ENCODE data around the gene SVBP.
A peak's percentile ranks its signal among the peaks of the same experiment; 100 is the strongest.
"Not testable (repeated sequence)": the region's sequence is repeated elsewhere in the genome, so short reads cannot be mapped to it uniquely, and the experiment has no call there.

The SVBP gene

GRCh38 chr1:42841010-42841409 is 23.8 kb upstream of the SVBP start:
- DNase-seq = no peak

DNA sequence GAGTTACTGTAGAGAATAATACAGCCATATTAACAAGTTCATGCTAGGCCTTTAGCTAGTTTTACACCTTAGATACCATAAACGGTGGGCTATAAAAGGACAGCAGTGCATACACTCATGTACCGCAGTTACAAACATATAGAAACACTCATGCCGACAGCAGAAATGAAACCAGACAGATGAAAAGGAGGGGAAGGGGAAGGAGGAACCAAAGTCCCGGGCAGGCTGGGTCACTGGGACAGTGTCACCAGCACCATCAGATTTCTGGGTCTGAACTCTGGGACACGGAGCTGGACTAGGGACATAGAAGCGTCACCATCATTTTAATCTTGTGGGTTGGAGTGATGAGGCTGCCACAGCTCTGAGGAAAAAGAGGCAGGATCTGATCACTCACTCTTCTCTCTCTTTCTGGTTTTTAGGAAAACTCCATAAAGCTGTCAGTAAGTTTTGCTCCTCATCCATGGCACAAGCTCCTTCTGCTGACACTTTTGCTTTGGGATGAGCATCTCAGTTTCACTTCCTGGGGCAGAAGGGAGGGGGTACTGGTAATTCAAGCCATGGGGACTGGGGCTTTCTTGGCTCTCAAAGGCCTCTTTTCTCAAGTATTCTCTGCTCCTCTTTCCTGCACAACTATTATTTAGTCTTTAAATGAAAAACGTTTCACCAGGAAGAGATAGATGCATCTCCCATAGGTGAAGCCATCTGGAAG is 21.4 kb upstream of the SVBP start:
- peak in 1 of 2 donors; percentile 31 for DNase-seq

DNA sequence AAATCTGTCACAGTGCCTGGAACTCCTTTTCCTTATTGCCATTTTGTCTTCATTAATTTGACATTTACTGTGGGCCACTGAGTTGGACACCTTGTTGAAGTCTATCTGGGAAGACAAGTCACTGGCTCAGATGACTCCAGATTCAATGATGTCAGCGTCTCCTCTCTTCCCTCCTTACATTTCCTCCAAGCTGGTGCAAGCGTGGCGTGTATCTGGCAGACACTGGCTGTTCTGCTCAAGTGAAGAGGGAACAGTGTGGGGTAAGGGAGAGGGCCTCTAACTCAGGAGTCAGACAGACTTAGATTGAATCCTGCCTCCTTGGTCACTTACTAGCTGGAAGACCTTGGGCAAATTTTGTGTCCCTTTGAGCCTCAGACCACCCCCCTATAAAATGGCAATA is 20.5 kb upstream of the SVBP start:
- peak in 1 of 2 donors; percentile 18 for DNase-seq

GRCh38 chr1:42835422-42835821 is 18.2 kb upstream of the SVBP start:
- no peak for DNase-seq

DNA sequence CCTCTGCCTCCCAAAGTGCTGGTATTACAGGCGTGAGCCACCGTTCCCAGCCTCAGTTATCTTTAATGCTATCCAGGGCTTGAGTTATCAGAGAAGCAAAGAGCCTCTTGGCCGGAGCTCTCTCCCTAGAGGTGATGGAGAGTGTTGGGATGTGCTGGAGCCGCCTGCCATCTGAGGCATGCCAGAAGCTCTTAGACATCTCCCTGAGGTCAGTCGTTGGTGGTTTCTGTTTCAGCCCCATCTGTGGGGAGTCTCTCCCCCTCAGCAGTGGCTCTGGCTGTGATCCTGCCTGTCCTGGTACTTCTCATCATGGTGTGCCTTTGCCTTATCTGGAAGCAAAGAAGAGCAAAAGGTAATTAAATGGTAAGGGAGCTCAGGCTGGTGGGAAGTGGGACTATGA is 17.6 kb upstream of the SVBP start:
- no peak for DNase-seq

GRCh38 chr1:42833981-42834380 is 16.8 kb upstream of the SVBP start:
- DNase-seq = no peak

- no peak for DNase-seq
These were observed 15.5 kb upstream of the SVBP start for GRCh38 chr1:42832641-42833240.

DNA sequence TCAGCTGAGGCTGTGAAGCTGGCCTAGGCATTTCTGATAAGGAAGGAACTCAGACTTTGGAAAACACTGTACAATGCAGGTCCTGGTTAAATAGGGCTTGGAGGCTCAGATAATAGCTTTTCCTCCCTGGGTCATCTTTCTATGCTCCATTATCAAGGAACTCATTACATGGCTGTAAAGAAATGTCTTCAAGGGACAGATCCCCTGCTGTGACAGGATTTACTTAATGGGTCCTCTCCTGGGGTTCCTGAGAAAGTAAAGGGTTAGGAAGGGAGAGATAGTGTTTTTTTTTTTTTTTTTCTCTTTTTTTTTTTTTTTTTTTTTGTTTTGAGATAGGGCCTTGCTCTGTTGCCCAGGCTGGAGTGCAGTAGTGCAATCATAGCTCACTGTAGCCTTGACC is 14.1 kb upstream of the SVBP start:
- no peak for DNase-seq

DNA sequence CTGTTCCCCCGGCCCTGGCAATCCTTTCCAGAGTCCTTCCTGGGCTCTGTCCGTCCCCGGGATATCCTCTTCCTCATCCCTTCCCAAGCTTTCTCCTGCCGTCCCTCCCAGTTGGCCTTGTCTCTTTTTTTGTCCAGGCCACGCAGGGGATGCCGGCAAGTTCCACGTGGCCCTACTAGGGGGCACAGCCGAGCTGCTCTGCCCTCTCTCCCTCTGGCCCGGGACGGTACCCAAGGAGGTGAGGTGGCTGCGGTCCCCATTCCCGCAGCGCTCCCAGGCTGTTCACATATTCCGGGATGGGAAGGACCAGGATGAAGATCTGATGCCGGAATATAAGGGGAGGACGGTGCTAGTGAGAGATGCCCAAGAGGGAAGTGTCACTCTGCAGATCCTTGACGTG is 13.4 kb upstream of the SVBP start:
- no peak for DNase-seq

- DNase-seq = no peak
These were observed 8.0 kb upstream of the SVBP start for GRCh38 chr1:42825036-42825851.

- DNase-seq = no peak
These were observed 7.4 kb upstream of the SVBP start for GRCh38 chr1:42824481-42825035.

GRCh38 chr1:42822800-42823392 is 5.7 kb upstream of the SVBP start:
- no peak for DNase-seq

GRCh38 chr1:42821690-42822089 is 4.5 kb upstream of the SVBP start:
- no peak for DNase-seq

GRCh38 chr1:42820813-42821212 is 3.6 kb upstream of the SVBP start:
- no peak for DNase-seq

DNA sequence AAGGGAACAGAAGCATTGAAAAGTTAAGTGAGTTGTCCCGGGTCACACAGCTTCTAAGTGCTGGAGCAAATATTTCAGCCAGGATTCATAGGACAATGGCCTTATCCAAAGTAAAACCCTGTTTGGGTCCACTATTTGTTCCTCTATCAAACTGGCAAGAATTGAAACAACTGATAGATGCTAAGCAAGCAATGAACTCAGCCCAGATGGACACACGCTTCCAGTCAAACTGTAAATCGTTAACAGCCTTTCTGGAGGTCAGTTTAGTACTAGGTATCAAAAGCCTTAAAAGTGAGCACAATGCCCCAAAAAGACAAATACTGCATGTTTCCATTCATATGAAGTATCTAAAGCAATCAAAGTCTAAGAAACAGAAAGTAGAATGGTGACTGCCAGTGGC is 779 bp upstream of the SVBP start:
- no peak for DNase-seq

GRCh38 chr1:42817440-42817767 is 207 bp upstream of the SVBP start:
- DNase-seq = no peak

DNA sequence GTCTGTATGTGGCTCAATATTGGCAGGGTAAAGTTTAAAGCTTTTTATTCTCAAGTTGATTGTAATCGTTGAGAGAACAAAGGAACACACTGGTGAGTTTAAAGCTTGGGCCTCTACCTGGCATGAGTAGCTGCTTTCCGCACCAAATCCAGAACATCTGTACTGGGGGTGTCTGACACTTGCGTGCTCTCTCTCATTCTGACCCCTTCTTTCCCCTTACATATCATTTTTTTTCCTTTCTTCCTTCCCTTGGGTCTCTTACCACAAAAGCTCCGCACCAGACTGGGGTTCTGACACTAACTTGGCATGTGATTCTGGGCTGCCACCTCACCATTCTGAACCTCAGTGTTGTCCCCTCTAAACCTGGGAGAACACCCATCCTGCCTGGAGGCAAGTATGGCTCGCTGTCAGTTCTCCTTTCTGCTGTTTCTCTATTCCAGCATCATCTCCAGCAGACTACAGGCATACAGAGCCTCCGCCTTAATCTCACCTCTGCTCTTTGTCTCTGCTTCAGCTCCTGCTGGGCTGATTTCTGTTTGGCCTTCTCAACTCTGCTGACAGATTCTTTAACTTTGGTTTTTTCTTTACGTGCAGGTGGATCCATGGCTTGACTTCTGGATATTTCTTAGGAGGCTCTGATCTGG is 1.1 kb downstream of the SVBP start:
- DNase-seq = no peak

DNA sequence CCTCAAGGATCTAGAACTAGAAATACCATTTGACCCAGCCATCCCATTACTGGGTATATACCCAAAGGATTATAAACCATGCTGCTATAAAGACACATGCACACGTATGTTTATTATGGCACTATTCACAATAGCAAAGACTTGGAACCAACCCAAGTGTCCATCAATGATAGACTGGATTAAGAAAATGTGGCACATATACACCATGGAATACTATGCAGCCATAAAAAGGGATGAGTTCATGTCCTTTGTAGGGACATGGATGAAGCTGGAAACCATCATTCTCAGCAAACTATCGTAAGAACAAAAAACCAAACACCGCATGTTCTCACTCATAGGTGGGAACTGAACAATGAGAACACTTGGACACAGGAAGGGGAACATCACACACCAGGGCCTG is 2.4 kb downstream of the SVBP start:
- DNase-seq = not testable (repeated sequence)

- DNase-seq = no peak
These were observed 10.0 kb downstream of the SVBP start for GRCh38 chr1:42807056-42807668.

DNA sequence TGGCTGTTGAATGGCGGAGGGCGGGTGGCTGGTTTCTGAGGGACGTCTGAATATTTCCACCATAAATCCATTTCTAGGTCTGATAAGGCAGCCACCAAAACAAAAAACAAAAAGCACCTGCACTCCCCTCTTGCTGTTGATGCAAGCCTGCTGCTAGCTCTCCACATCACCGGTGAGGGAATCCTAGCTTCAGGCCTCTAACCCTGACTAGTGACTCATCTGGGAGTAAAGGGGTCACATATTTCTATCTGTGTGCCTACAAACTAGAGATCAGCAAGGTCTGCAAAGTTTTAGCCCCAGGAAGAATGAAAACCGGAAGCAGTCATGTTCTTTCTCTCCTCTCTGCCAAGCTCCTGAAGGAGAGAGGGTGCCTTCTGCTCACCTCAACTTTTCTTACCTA is 10.6 kb downstream of the SVBP start:
- DNase-seq = no peak

DNA sequence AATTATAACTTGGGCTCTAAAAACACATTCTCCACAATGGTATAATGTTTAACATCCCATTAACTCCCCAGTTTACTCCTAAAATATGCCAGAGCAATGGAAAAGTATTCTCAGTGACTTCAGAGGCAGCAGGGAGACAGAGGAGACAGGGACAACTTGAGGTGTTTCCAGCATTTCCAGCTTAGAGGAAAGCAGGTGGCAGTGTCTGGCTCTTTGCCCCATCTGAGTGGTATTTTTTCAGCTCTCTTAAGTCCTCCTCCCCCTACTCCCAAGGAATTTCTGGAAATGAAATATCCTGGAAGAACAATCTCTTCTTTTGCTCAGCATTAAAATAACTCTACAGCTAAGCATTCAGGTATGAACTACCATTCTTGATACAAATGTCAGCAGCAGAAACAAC is 11.0 kb downstream of the SVBP start:
- DNase-seq = no peak

GRCh38 chr1:42801832-42802473 is 15.2 kb downstream of the SVBP start:
- DNase-seq = no peak

All from hippocampal formation (tissue), 2 donors.